IPS-20b (cell line): ENCODE results near the gene RECK.
"Not testable (repeated sequence)": the region's sequence is repeated elsewhere in the genome, so short reads cannot be mapped to it uniquely, and the experiment has no call there.

Source experiments
- H3K27ac ChIP-seq: one replicate; pipeline ENCODE4 v1.5.1; 2013; ENCODE audit warnings: low read length
- H3K27me3 ChIP-seq: 2 replicates; pipeline ENCODE4 v1.6.1; 2013; ENCODE audit warnings: mild to moderate bottlenecking, low read length, inconsistent platforms; ENCODE audit not compliant: insufficient read depth
- H3K36me3 ChIP-seq: 2 replicates; pipeline ENCODE4 v1.6.1; 2013; ENCODE audit warnings: low read depth, mild to moderate bottlenecking, inconsistent platforms, low read length, moderate library complexity; ENCODE audit not compliant: insufficient read depth
- H3K4me1 ChIP-seq: 2 replicates; pipeline ENCODE4 v1.6.1; 2013; ENCODE audit warnings: mild to moderate bottlenecking, control low read depth, inconsistent platforms, low read length, moderate library complexity; ENCODE audit not compliant: insufficient read depth
- H3K4me3 ChIP-seq: 2 replicates; pipeline ENCODE4 v1.5.1; 2013; ENCODE audit warnings: mild to moderate bottlenecking, low read length, inconsistent platforms
- H3K9ac ChIP-seq: 2 replicates; pipeline ENCODE4 v1.6.1; 2013; ENCODE audit warnings: low read depth, mild to moderate bottlenecking, inconsistent platforms, low read length, moderate library complexity
- H3K9me3 ChIP-seq: 2 replicates; pipeline ENCODE4 v1.6.1; 2013; ENCODE audit warnings: mild to moderate bottlenecking, low read depth, low read length, inconsistent platforms; ENCODE audit not compliant: insufficient read depth

The RECK gene

DNA sequence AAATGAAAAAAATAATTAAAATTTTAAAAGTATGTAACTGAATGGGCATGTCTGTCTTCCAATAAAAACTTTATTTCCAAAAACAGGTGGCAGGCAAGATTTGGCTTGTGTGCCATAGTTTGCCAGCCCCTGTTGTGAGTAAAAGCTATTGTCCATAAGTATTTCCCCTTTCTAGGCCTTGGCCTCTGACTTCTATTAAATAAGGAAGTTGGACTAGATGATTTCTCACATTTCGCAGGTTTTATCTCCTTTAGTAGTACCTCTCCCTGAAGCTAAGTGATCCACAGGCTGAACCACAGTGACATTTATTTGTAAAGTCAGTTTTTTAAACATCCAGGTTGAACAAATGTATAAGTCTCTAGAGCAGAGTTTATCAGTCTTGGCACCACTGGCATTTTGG lies 41.3 kb downstream of the RECK start:
- H3K9me3 ChIP-seq = no peaks in the 10 kb centered on the region
- H3K27me3 ChIP-seq = no peaks in the 10 kb centered on the region
- no peaks in the 10 kb centered on the region for H3K4me1 ChIP-seq
- H3K4me3 ChIP-seq = no peak overlapping the region
- no peak overlapping the region for H3K27ac ChIP-seq
- no peak overlapping the region for H3K9ac ChIP-seq
- 0 out of 2 replicates have a peak, but pooled peaks cover 6% of the 10 kb centered on the region for H3K36me3 ChIP-seq

DNA sequence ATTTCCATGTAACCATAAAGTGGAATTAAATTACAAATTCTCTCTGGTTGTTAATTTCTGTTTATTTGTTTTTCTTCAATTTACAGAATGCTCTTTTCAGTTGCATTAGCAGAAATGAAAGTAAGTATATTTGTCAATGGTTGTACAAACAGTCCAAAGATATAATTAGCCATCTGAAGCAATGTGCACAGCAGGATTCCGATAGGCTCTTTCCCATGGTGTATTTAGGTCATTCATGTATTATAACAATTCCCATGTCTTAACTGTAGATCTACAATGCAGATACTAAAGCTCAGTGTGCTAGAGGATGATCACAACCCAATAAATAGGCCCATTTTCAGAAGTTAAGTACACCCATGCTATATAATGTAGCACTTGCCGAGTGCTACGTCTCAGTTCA lies 43.8 kb downstream of the RECK start:
- Histone ChIP-seq H3K9ac (no peak overlapping the region), H3K36me3 (0 out of 2 replicates have a peak, but pooled peaks cover 4% of the 10 kb centered on the region), H3K9me3 (no peaks in the 10 kb centered on the region), H3K27me3 (no peaks in the 10 kb centered on the region), H3K4me3 (no peak overlapping the region), H3K27ac (no peak overlapping the region), H3K4me1 (no peaks in the 10 kb centered on the region)

DNA sequence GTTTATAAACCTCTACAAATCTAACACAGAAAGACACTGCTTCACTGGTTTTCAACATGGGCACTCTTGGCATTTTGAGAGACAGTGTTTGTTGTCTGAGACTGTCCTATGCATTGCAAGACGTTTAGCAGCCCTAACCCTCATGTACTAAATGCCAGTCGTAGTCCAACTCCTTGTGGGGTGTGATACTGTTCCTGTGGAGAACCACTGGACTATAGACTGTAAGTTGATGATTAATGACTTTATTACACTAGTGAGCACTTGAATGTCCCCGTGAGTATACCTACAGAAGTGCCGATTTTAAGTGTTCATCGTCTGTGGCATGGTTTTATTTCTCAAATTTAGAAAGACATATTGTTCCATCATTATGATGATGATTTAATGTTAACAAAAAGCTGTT lies 46.2 kb downstream of the RECK start:
- Histone ChIP-seq H3K9ac (no peak overlapping the region), H3K36me3 (0 out of 2 replicates have a peak, but pooled peaks cover 4% of the 10 kb centered on the region), H3K9me3 (peaks cover 4% of the 10 kb centered on the region; the same call in 1 of the 2 replicates), H3K4me1 (no peaks in the 10 kb centered on the region), H3K4me3 (no peak overlapping the region), H3K27ac (no peak overlapping the region), H3K27me3 (no peaks in the 10 kb centered on the region)

- H3K4me3 ChIP-seq = no peak overlapping the region
- H3K4me1 ChIP-seq = peaks cover 6% of the 10 kb centered on the region
- H3K36me3 ChIP-seq = 0 out of 2 replicates have a peak, but pooled peaks cover 4% of the 10 kb centered on the region
Measured at GRCh38 chr9:36086442-36086841, 49.7 kb downstream of the RECK start.

DNA sequence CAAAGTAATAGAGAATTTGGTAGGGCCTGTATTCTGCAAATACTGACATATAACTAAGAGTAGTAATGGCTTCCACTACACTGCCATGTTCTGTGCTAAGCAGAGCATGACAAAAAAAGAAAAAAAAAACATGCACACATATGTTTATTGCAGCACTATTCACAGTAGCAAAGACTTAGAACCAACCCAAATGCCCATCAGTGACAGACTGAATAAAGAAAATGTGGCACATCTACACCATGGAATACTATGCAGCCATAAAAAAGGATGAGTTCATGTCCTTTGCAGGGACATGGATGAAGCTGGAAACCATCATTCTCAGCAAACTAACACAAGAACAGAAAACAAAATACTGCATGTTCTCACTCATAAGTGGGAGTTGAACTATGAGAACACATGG lies 50.3 kb downstream of the RECK start:
- H3K27ac ChIP-seq = not testable (repeated sequence)

More at GRCh38 chr9:36086442-36086841, 49.7 kb downstream of the RECK start:
- Histone ChIP-seq H3K9me3 (peaks cover 4% of the 10 kb centered on the region; the same call in 1 of the 2 replicates), H3K9ac (no peak overlapping the region), H3K27ac (no peak overlapping the region), H3K27me3 (no peaks in the 10 kb centered on the region)

DNA sequence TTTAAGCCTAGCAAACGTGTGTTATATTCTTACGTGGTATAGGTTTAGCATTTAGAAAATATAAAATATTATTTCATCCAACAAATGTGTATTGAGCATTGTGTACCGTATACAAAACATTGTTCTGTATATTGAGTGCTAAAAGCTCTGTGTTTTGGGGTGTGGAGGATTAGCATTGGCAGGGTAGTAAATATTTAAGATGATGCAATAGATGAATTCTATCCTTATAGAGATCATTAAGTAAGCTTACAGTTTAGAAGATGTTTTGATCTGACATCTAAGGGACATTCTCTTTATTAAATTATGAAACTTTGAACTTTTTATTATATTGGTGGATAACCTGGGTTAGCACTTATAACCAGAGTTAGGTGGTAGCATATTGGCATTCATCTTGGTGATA lies 51.3 kb downstream of the RECK start:
- 0 out of 2 replicates have a peak, but pooled peaks cover 4% of the 10 kb centered on the region for H3K36me3 ChIP-seq
- no peak overlapping the region for H3K27ac ChIP-seq
- no peak overlapping the region for H3K9ac ChIP-seq
- no peak overlapping the region for H3K4me3 ChIP-seq
- H3K4me1 ChIP-seq = peaks cover 16% of the 10 kb centered on the region
- no peaks in the 10 kb centered on the region for H3K27me3 ChIP-seq
- peaks cover 4% of the 10 kb centered on the region; the same call in 1 of the 2 replicates for H3K9me3 ChIP-seq

More for the DNA sequence above, 50.3 kb downstream of the RECK start:
- H3K27me3 ChIP-seq, H3K9ac ChIP-seq, H3K9me3 ChIP-seq, H3K4me3 ChIP-seq, H3K36me3 ChIP-seq: not testable (repeated sequence)
- H3K4me1 ChIP-seq = peaks cover 11% of the 10 kb centered on the region

GRCh38 chr9:36091026-36091953 lies 54.6 kb downstream of the RECK start:
- Histone ChIP-seq H3K27ac (no peak overlapping the region), H3K9ac (no peak overlapping the region), H3K9me3 (peaks cover 4% of the 10 kb centered on the region; the same call in 1 of the 2 replicates), H3K4me3 (no peak overlapping the region), H3K27me3 (no peaks in the 10 kb centered on the region), H3K36me3 (no peaks in the 10 kb centered on the region), H3K4me1 (peaks cover 24% of the 10 kb centered on the region)

DNA sequence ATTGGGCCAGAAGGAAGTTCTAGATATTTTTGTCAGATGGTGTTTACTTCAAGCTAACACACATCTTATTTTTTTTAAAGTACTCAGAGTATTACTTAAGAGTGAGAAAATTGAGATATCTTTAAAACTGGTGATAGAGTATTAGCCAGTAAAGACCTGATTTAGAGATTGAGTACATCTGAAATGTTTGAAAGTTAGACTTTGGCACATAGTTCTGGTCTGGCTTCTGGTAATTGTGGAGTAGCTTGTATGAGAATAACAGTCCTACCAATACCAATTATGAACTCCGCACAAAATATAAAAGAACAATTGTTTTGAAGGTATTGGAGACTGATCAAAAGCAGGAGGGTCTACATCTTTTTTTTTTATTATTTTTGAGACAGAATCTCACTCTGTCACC lies 55.3 kb downstream of the RECK start:
- Histone ChIP-seq H3K9me3 (peaks cover under 1% of the 10 kb centered on the region; the same call in 1 of the 2 replicates), H3K27ac (no peak overlapping the region), H3K36me3 (no peaks in the 10 kb centered on the region), H3K27me3 (no peaks in the 10 kb centered on the region), H3K4me3 (no peak overlapping the region), H3K9ac (no peak overlapping the region), H3K4me1 (peaks cover 24% of the 10 kb centered on the region)

DNA sequence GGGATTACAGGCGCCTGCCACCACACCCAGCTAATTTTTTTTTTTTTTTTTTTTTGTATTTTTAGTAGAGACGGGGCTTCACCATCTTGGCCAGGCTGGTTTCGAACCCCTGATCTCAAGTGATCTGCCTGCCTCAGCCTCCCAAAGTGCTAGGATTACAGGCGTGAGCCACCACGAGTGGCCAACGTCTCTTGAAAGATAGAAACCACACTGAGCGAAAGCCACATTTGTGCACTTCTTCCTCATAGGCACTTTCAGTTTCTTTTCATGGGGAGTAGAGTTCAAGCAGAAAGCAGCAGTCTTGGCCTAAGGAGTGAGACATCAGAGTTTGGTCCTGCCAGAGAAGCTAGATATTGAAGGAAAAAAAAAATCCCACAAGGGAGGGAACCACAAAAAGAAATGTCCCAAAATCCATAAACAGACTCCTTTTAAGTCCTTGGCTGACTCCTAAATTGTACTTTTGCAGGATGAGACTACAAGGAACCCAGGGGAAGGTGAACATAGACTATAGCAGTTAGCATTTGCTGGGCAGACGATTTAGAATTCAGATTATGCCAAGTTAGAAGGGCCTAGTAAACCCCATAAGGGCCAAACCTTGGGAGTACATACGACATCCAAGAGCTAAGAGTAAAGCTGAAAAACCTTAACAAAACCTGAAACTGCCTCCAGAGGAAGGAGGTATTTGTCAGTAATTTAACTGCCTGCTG lies 55.9 kb downstream of the RECK start:
- H3K36me3 ChIP-seq = no peaks in the 10 kb centered on the region
- peaks cover 24% of the 10 kb centered on the region for H3K4me1 ChIP-seq
- H3K27me3 ChIP-seq = no peaks in the 10 kb centered on the region
- H3K4me3 ChIP-seq = no peak overlapping the region
- H3K27ac ChIP-seq = no peak overlapping the region
- no peaks in the 10 kb centered on the region for H3K9me3 ChIP-seq
- no peak overlapping the region for H3K9ac ChIP-seq

GRCh38 chr9:36093384-36093783 lies 56.7 kb downstream of the RECK start:
- Histone ChIP-seq H3K4me1 (peaks cover 24% of the 10 kb centered on the region), H3K36me3 (no peaks in the 10 kb centered on the region), H3K4me3 (no peak overlapping the region), H3K9me3 (no peaks in the 10 kb centered on the region), H3K9ac (no peak overlapping the region), H3K27me3 (no peaks in the 10 kb centered on the region), H3K27ac (no peak overlapping the region)

DNA sequence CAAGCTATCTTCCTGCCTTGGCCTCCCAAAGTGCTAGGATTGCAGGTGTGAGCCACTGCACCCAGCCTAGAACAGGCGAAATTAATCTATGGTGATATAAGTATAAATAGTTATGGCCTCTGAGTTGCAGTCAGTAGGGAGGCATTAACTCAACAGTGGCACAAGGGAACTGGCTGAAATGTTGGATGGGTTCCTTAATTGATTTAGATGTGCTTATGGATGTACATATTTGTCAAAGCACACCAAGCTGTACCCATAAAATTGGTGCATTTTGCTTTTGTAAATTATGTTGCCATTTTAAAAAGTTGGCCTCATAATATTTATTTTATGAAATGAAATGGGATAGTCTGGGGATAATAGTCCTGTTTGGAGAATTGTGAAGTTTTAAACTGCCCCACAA lies 63.0 kb downstream of the RECK start:
- Histone ChIP-seq H3K4me1 (peaks cover 23% of the 10 kb centered on the region; the same call in 1 of the 2 replicates), H3K4me3 (no peak overlapping the region), H3K36me3 (no peaks in the 10 kb centered on the region), H3K27me3 (no peaks in the 10 kb centered on the region), H3K9ac (no peak overlapping the region), H3K27ac (no peak overlapping the region), H3K9me3 (no peaks in the 10 kb centered on the region)
